HCT116 (cell line): Measurements from ENCODE around the gene ICA1L. TPM values are rescaled to one million over a fixed set of nuclear protein-coding genes. Genes with fewer than 3 reads are reported as not detected.

Source experiments
- ATAC-seq: fragments of 200-7000 bp; cut with Tn5 transposase; 2 replicates; pipeline ENCODE4 v1.9.1; 2020; ENCODE audit warnings: mild to moderate bottlenecking, moderate library complexity
- BruUV-seq: library from RNA; stranded (reverse); fragments of 400-500 nt; replicated peaks from 2 replicates; lab custom pipeline; 2021; lab: Mats Ljungman, UMichigan
- CTCF ChIA-PET: fragments of 300-600 bp; sonication (Branson Sonifier 250); formaldehyde crosslinking; loops from one replicate; lab custom pipeline; 2021; ENCODE audit warnings: antibody characterized with exemption; lab: Charles Lee
- POLR2A ChIA-PET: fragments of 300-600, 350-600 bp; sonication (Branson Sonifier 250); formaldehyde crosslinking; loops from one replicate; lab custom pipeline; 2021; ENCODE audit warnings: antibody characterized with exemption; lab: Charles Lee
- RAD21 ChIA-PET, 2 experiments: fragments of 300-600 bp; sonication (Branson Sonifier 250); formaldehyde crosslinking; loops; one replicate each; lab custom pipeline; 2023; ENCODE audit warnings: low total read pairs in 2 of 2; ENCODE audit not compliant: uncharacterized antibody in 2 of 2, unreplicated experiment in 2 of 2, low non-redundant PET in 1 of 2; lab: Charles Lee
- DNase-seq: peaks from one replicate; pipeline ENCODE4 v3.0.0-alpha.2; 2010; ENCODE audit warnings: low read depth, low spot score
- H2AFZ ChIP-seq: fragments of 200-600 bp; shearing (Covaris generic), sonication (generic); 2 replicates; pipeline ENCODE4 v1.6.1; 2017; ENCODE audit warnings: low read depth, mixed run types, mixed read lengths, antibody characterized with exemption, low read length; ENCODE audit not compliant: poor library complexity, severe bottlenecking
- H3K27ac ChIP-seq: 2 replicates; pipeline ENCODE4 v1.5.1; 2012; ENCODE audit warnings: low read depth, low read length
- H3K27me3 ChIP-seq: fragments of 200-600 bp; sonication (generic); 2 replicates; pipeline ENCODE4 v1.6.1; 2016; ENCODE audit warnings: mixed run types, low read length, mixed read lengths; ENCODE audit not compliant: insufficient read depth
- H3K36me3 ChIP-seq, 2 experiments: fragments of 200-500 bp in 1 of 2; fragments of 200-600 bp in 1 of 2; sonication (Bioruptor generic) in 1 of 2; sonication (generic) in 1 of 2; 2 replicates each; pipeline versions ENCODE4 v1.5.1 to v1.6.1; 2014 to 2016; ENCODE audit warnings: low read length in 2 of 2, inconsistent platforms in 1 of 2, mixed read lengths in 1 of 2, mixed run types in 1 of 2; ENCODE audit not compliant: insufficient read depth in 2 of 2, control insufficient read depth in 1 of 2
- H3K4me1 ChIP-seq, 2 experiments: fragments of 200-600 bp in 1 of 2; sonication (generic) in 1 of 2; 2 replicates each; pipeline versions ENCODE4 v1.5.1 to v1.6.1; 2012 to 2017; ENCODE audit warnings: low read length in 2 of 2, inconsistent platforms in 1 of 2, mild to moderate bottlenecking in 1 of 2, mixed read lengths in 1 of 2, mixed run types in 1 of 2, moderate library complexity in 1 of 2; ENCODE audit not compliant: insufficient read depth in 2 of 2, control insufficient read depth in 1 of 2
- H3K4me2 ChIP-seq: fragments of 200-600 bp; sonication (generic); 2 replicates; pipeline ENCODE4 v1.6.1; 2017; ENCODE audit warnings: mixed run types, low read length, mixed read lengths
- H3K4me3 ChIP-seq, 2 experiments: fragments of 200-600 bp in 1 of 2; sonication (generic) in 1 of 2; replicated peaks in 1 of 2; 2 replicates each; pipeline ENCODE4 v1.5.1; 2011 to 2016; ENCODE audit warnings: low read length in 2 of 2, control low read depth in 1 of 2, low read depth in 1 of 2, mild to moderate bottlenecking in 1 of 2, mixed read lengths in 1 of 2, mixed run types in 1 of 2
- H3K79me2 ChIP-seq: fragments of 200-600 bp; sonication (generic); 2 replicates; pipeline ENCODE4 v1.6.1; 2017; ENCODE audit warnings: mild to moderate bottlenecking, mixed run types, low read length, moderate library complexity, mixed read lengths; ENCODE audit not compliant: insufficient read depth
- H3K9ac ChIP-seq: fragments of 200-600 bp; sonication (generic); 2 replicates; pipeline ENCODE4 v1.6.1; 2016; ENCODE audit warnings: low read length, mixed read lengths
- H3K9me2 ChIP-seq: fragments of 200-600 bp; sonication (generic), shearing (Covaris generic); 2 replicates; pipeline ENCODE4 v1.6.1; 2017; ENCODE audit warnings: mixed run types, mild to moderate bottlenecking, moderate library complexity; ENCODE audit not compliant: insufficient read depth
- H3K9me3 ChIP-seq, 2 experiments: fragments of 200-500 bp in 1 of 2; fragments of 200-600 bp in 1 of 2; sonication (Bioruptor generic) in 1 of 2; sonication (generic) in 1 of 2; 2 replicates each; pipeline ENCODE4 v1.6.1; 2014 to 2017; ENCODE audit warnings: low read length in 2 of 2, mixed read lengths in 2 of 2, inconsistent platforms in 1 of 2, low read depth in 1 of 2, mild to moderate bottlenecking in 1 of 2, mixed run types in 1 of 2, moderate library complexity in 1 of 2; ENCODE audit not compliant: control insufficient read depth in 1 of 2, insufficient read depth in 1 of 2
- H4K20me1 ChIP-seq: fragments of 200-600 bp; sonication (generic), shearing (Covaris generic); 2 replicates; pipeline ENCODE4 v1.6.1; 2017; ENCODE audit warnings: mixed run types, mild to moderate bottlenecking, moderate library complexity; ENCODE audit not compliant: insufficient read depth
- ATF3 ChIP-seq: IDR thresholded peaks from 2 replicates; pipeline ENCODE4 v1.6.1; 2012
- ELF1 ChIP-seq: IDR thresholded peaks from 2 replicates; pipeline ENCODE4 v1.6.1; 2012; ENCODE audit warnings: low read depth, borderline replicate concordance
- REST ChIP-seq: IDR thresholded peaks from 2 replicates; pipeline ENCODE4 v1.6.1; 2012; ENCODE audit warnings: low read depth
- TCF7L2 ChIP-seq: IDR thresholded peaks from 2 replicates; pipeline ENCODE4 v1.7.0; 2011; ENCODE audit warnings: borderline replicate concordance, inconsistent platforms; ENCODE audit not compliant: insufficient read depth, insufficient read length; ENCODE audit errors: extremely low read depth
- YY1 ChIP-seq: IDR thresholded peaks from 2 replicates; pipeline ENCODE4 v1.6.1; 2011; ENCODE audit warnings: low read length, low read depth, moderate library complexity, mild to moderate bottlenecking; ENCODE audit not compliant: insufficient replicate concordance; ENCODE audit errors: extremely low read depth
- intact Hi-C: fragments of 100-400 bp; cut with micrococcal nuclease; formaldehyde crosslinking; loops from 2 replicates; pipeline ENCODE4 v1.10.0; 2022
- total RNA-seq: library from RNA; stranded (reverse); gene quantifications from one replicate; pipeline ENCODE4 v1.2.1, GENCODE V29; 2021; ENCODE audit not compliant: unreplicated experiment

ICA1L gene
- total RNA-seq, 1 experiment from 2014 or later: 2.5 TPM

- no peaks in the 10 kb centered on the region for H3K4me1 ChIP-seq
- TF ChIP-seq ATF3: no peak
- no peak for TF ChIP-seq REST
- no peak for TF ChIP-seq TCF7L2
- H3K9ac ChIP-seq: no peak overlapping the region
- H2AFZ ChIP-seq: no peak overlapping the region
- H3K79me2 ChIP-seq: no peaks in the 10 kb centered on the region
- ATAC-seq (no peak), DNase-seq (no peak)
- no TSS peak for BruUV-seq
- no peaks in the 10 kb centered on the region for H3K9me2 ChIP-seq
- intact Hi-C loops: loop anchor here (5.0 kb wide), 1 partner anchor 238 kb away; no protein-coding TSS in a partner anchor
- H3K9me3 ChIP-seq: no peaks in the 10 kb centered on the region
- RAD21 ChIA-PET: no interaction called here
- CTCF ChIA-PET: no interaction called here
- no peaks in the 10 kb centered on the region for H3K27me3 ChIP-seq
- no peak overlapping the region for H3K4me2 ChIP-seq
- POLR2A ChIA-PET: no interaction called here
- no peaks in the 10 kb centered on the region for H3K36me3 ChIP-seq
- H3K27ac ChIP-seq: no peak overlapping the region
- H4K20me1 ChIP-seq: no peaks in the 10 kb centered on the region
- no peak overlapping the region for H3K4me3 ChIP-seq
Measured at GRCh38 chr2:202824901-202825300, 46.7 kb downstream of the ICA1L start.

GRCh38 chr2:202822411-202822810 is 49.2 kb downstream of the ICA1L start:
- no peak overlapping the region for H3K4me3 ChIP-seq
- CTCF ChIA-PET: interaction anchor here (0.6 to 1.4 kb wide), 2 partner anchors 9 to 234 kb away, joined by 3 to 5 read pairs; no protein-coding TSS in a partner anchor
- ATAC-seq: no peak
- no TSS peak for BruUV-seq
- TF ChIP-seq ELF1 (no peak), YY1 (no peak)
- TF ChIP-seq, all 23 proteins: peak for 0
- H3K9ac ChIP-seq: no peak overlapping the region
- no peaks in the 10 kb centered on the region for H3K79me2 ChIP-seq
- DNase-seq: no peak
- no peaks in the 10 kb centered on the region for H3K36me3 ChIP-seq
- H3K4me1 ChIP-seq: no peaks in the 10 kb centered on the region
- H4K20me1 ChIP-seq: no peaks in the 10 kb centered on the region
- no peaks in the 10 kb centered on the region for H3K9me3 ChIP-seq
- H3K4me2 ChIP-seq: no peak overlapping the region
- H2AFZ ChIP-seq: no peak overlapping the region
- H3K27me3 ChIP-seq: no peaks in the 10 kb centered on the region
- intact Hi-C loops: no loop called here
- H3K9me2 ChIP-seq: no peaks in the 10 kb centered on the region
- ChIA-PET POLR2A (no interaction called here), RAD21 (no interaction called here)
- no peak overlapping the region for H3K27ac ChIP-seq
